Measurements from ENCODE around the gene UBXN4.
A peak's percentile ranks its signal among the peaks of the same experiment; 100 is the strongest.

The UBXN4 gene

GRCh38 chr2:135832891-135833290 is 91.2 kb downstream of the UBXN4 start:
- Mint-ChIP-seq H3K4me3 (no peak overlapping the region), H3K9me3 (no peaks in the 10 kb centered on the region), H3K27me3 (no peaks in the 10 kb centered on the region), H3K27ac (peak overlapping the region; percentile 9), H3K4me1 (ENCODE audit: low read depth) (peaks cover 5% of the 10 kb centered on the region), H3K36me3 (ENCODE audit: low read depth) (peaks cover 8% of the 10 kb centered on the region)
- no peak for DNase-seq

Data from activated T-cell treated with anti-CD3 and anti-CD28 coated beads, Interleukin-2, amount 50 U/mL, for 24 hours (primary cell).